WTC11 (cell line): ENCODE data around the gene CTH.

Experiments
- AFF4 ChIP-seq: sonication (generic); formaldehyde crosslinking; IDR thresholded peaks from 2 replicates; pipeline ENCODE4 v1.8.1; 2023; ENCODE audit warnings: mild to moderate bottlenecking, missing genetic modification reagents, borderline replicate concordance
- CTCF ChIP-seq: fragments of 200-600 bp; IDR thresholded peaks from 2 replicates; pipeline ENCODE4 v1.8.0; 2022; ENCODE audit warnings: antibody characterized with exemption
- ELF4 ChIP-seq: sonication (generic); formaldehyde crosslinking; IDR thresholded peaks from 2 replicates; pipeline ENCODE4 v1.8.1; 2022; ENCODE audit warnings: low read depth, mild to moderate bottlenecking, moderate library complexity, missing genetic modification reagents
- FOXK1 ChIP-seq: sonication (generic); formaldehyde crosslinking; IDR thresholded peaks from 2 replicates; pipeline ENCODE4 v1.8.0; 2022; ENCODE audit warnings: mild to moderate bottlenecking, moderate library complexity, missing genetic modification reagents
- JUN ChIP-seq: sonication (generic); formaldehyde crosslinking; IDR thresholded peaks from 2 replicates; pipeline ENCODE4 v1.8.0; 2023; ENCODE audit warnings: mild to moderate bottlenecking, missing genetic modification reagents
- KAT7 ChIP-seq: sonication (generic); formaldehyde crosslinking; IDR thresholded peaks from 2 replicates; pipeline ENCODE4 v1.8.1; 2023; ENCODE audit warnings: missing genetic modification reagents, mild to moderate bottlenecking, borderline replicate concordance
- MAX ChIP-seq: sonication (generic); formaldehyde crosslinking; IDR thresholded peaks from 2 replicates; pipeline ENCODE4 v1.8.0; 2022; ENCODE audit warnings: mild to moderate bottlenecking, missing genetic modification reagents
- NFATC4 ChIP-seq: fragments of 250-450 bp; sonication (Bioruptor Pico); IDR thresholded peaks from 2 replicates; pipeline ENCODE4 v1.9.0; 2021; ENCODE audit warnings: mild to moderate bottlenecking
- NFE2L1 ChIP-seq: sonication (generic); formaldehyde crosslinking; IDR thresholded peaks from 2 replicates; pipeline ENCODE4 v1.8.1; 2023; ENCODE audit warnings: missing genetic modification reagents
- NFYB ChIP-seq: sonication (generic); formaldehyde crosslinking; conservative IDR thresholded peaks from 2 replicates; pipeline ENCODE4 v1.8.0; 2022; ENCODE audit warnings: low read depth, missing genetic modification reagents
- NR1H2 ChIP-seq: sonication (generic); formaldehyde crosslinking; IDR thresholded peaks from 2 replicates; pipeline ENCODE4 v1.9.0; 2021; ENCODE audit warnings: mild to moderate bottlenecking, moderate library complexity, missing genetic modification reagents
- TEAD4 ChIP-seq: sonication (generic); formaldehyde crosslinking; IDR thresholded peaks from 2 replicates; pipeline ENCODE4 v1.8.0; 2022; ENCODE audit warnings: mild to moderate bottlenecking, missing genetic modification reagents
- USF1 ChIP-seq: sonication (generic); formaldehyde crosslinking; IDR thresholded peaks from 2 replicates; pipeline ENCODE4 v1.8.0; 2022; ENCODE audit warnings: mild to moderate bottlenecking, missing genetic modification reagents
- ZNF671 ChIP-seq: fragments of 250-450 bp; sonication (Bioruptor Pico); IDR thresholded peaks from 2 replicates; pipeline ENCODE4 v1.8.0; 2021; ENCODE audit warnings: mild to moderate bottlenecking

- no peak for TF ChIP-seq CTCF
- no peak for TF ChIP-seq NR1H2 (CRISPR knock-in tag)
- no peak for TF ChIP-seq AFF4 (CRISPR knock-in tag)
- TF ChIP-seq ZNF671, result no peak
- no peak for TF ChIP-seq NFYB (CRISPR knock-in tag)
- TF ChIP-seq NFATC4 (CRISPR knock-in tag), result no peak
- TF ChIP-seq MAX (CRISPR knock-in tag), result no peak
- no peak for TF ChIP-seq NFE2L1
- TF ChIP-seq KAT7 (CRISPR knock-in tag), result no peak
- TF ChIP-seq JUN, result no peak
- no peak for TF ChIP-seq FOXK1 (CRISPR knock-in tag)
- no peak for TF ChIP-seq USF1 (CRISPR knock-in tag)
- TF ChIP-seq TEAD4 (CRISPR knock-in tag), result no peak
- TF ChIP-seq ELF4, result no peak
These were observed 44.2 kb downstream of the CTH start for GRCh38 chr1:70455291-70455690.
